Esophagus muscularis mucosa (tissue), 4 donors: ENCODE measurements around the gene TNRC6C. TPM values are rescaled to one million over a fixed set of nuclear protein-coding genes. Genes with fewer than 3 reads are reported as not detected.

Source experiments
- DNase-seq: peaks from one replicate; pipeline ENCODE4 v3.0.0-alpha.2; 2017; ENCODE audit errors: extremely low spot score
- H3K27ac ChIP-seq, 4 donors: fragments of 200-600 bp; sonication (generic); replicated peaks in 1 of 4; 1 replicate in 3 of 4; 2 replicates in 1 of 4; pipeline ENCODE4 v1.5.1; 2016 to 2019; ENCODE audit warnings: mild to moderate bottlenecking in 1 of 4
- H3K27me3 ChIP-seq, 4 donors: fragments of 200-600 bp; sonication (generic); one replicate each; pipeline versions ENCODE4 v1.5.1 to v1.6.0; 2016 to 2019
- H3K36me3 ChIP-seq, 4 donors: fragments of 200-600 bp; sonication (generic); one replicate each; pipeline ENCODE4 v1.5.1; 2016 to 2019
- H3K4me1 ChIP-seq, 4 donors: fragments of 200-600 bp; sonication (generic); one replicate each; pipeline ENCODE4 v1.5.1; 2016 to 2019
- H3K4me3 ChIP-seq, 4 donors: fragments of 200-600 bp; sonication (generic); 1 replicate in 2 of 4; 2 replicates in 2 of 4; pipeline ENCODE4 v1.5.1; 2016 to 2019; ENCODE audit warnings: mild to moderate bottlenecking in 4 of 4, moderate library complexity in 1 of 4
- H3K9me3 ChIP-seq, 4 donors: fragments of 200-600 bp; sonication (generic); 1 replicate in 3 of 4; 2 replicates in 1 of 4; pipeline ENCODE4 v1.5.1; 2016 to 2019
- EP300 ChIP-seq: sonication (generic); formaldehyde crosslinking; IDR thresholded peaks from one replicate; pipeline ENCODE4 v1.6.1; 2017; ENCODE audit warnings: antibody characterized with exemption
- POLR2A ChIP-seq: fragments of 450-650 bp; IDR thresholded peaks from one replicate; pipeline ENCODE4 v1.6.1; 2017; ENCODE audit warnings: antibody characterized with exemption, moderate library complexity, mild to moderate bottlenecking, low read depth
- POLR2AphosphoS5 ChIP-seq, 2 donors: sonication (generic); formaldehyde crosslinking; IDR thresholded peaks; one replicate each; pipeline ENCODE4 v1.6.1; 2017; ENCODE audit warnings: antibody characterized with exemption in 2 of 2
- WGBS: methylation state at CpG from one replicate; pipeline ENCODE4 v1.1.5; 2018; 5-methylcytosine and 5-hydroxymethylcytosine counted together
- intact Hi-C: fragments of 100-400 bp; cut with DNase I; formaldehyde crosslinking; loops from one replicate; pipeline ENCODE4 v1.15.1; 2023
- total RNA-seq, 4 donors: library from RNA; depleted of rRNA; stranded (reverse); fragments of >200 nt; gene quantifications; one replicate each; pipeline versions ENCODE4 v1.1.0 to v1.2.1, GENCODE V29; 2016
- TF ChIP-seq, protein P1 (sequence below), 3 experiments: fragments of 200-600 bp in 2 of 3; fragments of 450-650 bp in 1 of 3; sonication (generic) in 2 of 3; IDR thresholded peaks; one replicate each; pipeline ENCODE4 v1.5.1; 2017 to 2019; ENCODE audit warnings: antibody characterized with exemption in 3 of 3, mild to moderate bottlenecking in 2 of 3, moderate library complexity in 1 of 3

Gene TNRC6C
- total RNA-seq, 4 donors from 2014 or later: 21.4 to 31.6 (median 29.0) TPM

GRCh38 chr17:78117027-78117981, 158.8 kb downstream of the TNRC6C start:
- Histone ChIP-seq H3K4me1 (peaks cover 23 to 40% (median 26%) of the 10 kb centered on the region in 4 donors), H3K4me3 (no peak overlapping the region), H3K9me3 (no peaks in the 10 kb centered on the region), H3K27me3 (no peaks in the 10 kb centered on the region), H3K27ac (no peak overlapping the region), H3K36me3 (peaks cover 0 to 60% (median 29%) of the 10 kb centered on the region in 4 donors)
- WGBS: 61% methylated on average over 22 of the region's 41 CpGs
- intact Hi-C loops: no loop called here
- DNase-seq: no peak
- TF ChIP-seq, protein P1, sequence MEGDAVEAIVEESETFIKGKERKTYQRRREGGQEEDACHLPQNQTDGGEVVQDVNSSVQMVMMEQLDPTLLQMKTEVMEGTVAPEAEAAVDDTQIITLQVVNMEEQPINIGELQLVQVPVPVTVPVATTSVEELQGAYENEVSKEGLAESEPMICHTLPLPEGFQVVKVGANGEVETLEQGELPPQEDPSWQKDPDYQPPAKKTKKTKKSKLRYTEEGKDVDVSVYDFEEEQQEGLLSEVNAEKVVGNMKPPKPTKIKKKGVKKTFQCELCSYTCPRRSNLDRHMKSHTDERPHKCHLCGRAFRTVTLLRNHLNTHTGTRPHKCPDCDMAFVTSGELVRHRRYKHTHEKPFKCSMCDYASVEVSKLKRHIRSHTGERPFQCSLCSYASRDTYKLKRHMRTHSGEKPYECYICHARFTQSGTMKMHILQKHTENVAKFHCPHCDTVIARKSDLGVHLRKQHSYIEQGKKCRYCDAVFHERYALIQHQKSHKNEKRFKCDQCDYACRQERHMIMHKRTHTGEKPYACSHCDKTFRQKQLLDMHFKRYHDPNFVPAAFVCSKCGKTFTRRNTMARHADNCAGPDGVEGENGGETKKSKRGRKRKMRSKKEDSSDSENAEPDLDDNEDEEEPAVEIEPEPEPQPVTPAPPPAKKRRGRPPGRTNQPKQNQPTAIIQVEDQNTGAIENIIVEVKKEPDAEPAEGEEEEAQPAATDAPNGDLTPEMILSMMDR (IDR thresholded peaks at IDR 0.05): peak; percentile 21 to 39 (median 24)
- TF ChIP-seq POLR2AphosphoS5 (IDR thresholded peaks at IDR 0.05): no peak

GRCh38 chr17:78118801-78119241, 160.3 kb downstream of the TNRC6C start:
- no peak for TF ChIP-seq POLR2AphosphoS5 (IDR thresholded peaks at IDR 0.05)
- no peak for TF ChIP-seq EP300
- TF ChIP-seq, protein P1 (IDR thresholded peaks at IDR 0.05): no peak
- intact Hi-C loops: no loop called here
- Histone ChIP-seq H3K4me1 (peaks cover 13 to 25% (median 15%) of the 10 kb centered on the region in 4 donors), H3K27ac (no peak overlapping the region), H3K27me3 (no peaks in the 10 kb centered on the region), H3K9me3 (no peaks in the 10 kb centered on the region), H3K36me3 (peaks cover 0 to 69% (median 39%) of the 10 kb centered on the region in 4 donors), H3K4me3 (no peak overlapping the region)
- no peak for DNase-seq
- WGBS: no CpG with 5 or more reads among the region's 14 CpGs

DNA sequence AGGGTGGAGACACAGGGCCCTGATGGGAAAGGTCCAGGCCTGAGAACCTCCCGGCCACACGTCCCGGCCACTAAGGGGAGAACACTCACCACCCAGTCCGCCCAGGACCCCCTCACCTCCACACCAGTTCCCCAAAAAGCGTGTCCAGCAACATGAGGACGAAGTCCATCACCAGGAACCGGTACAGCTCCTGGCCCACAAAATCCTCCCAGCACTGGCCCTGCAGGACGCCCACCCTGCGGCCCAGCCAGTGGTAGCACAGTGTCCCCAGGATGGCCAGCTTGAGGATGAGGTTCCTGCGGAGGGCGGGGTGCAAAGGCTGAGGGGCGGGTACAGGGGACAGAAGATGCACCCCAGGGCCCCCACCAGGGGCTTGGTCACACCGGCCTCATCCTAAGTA, 162.0 kb downstream of the TNRC6C start:
- Histone ChIP-seq H3K4me1 (peaks cover 20 to 26% (median 24%) of the 10 kb centered on the region in 4 donors), H3K27ac (no peak overlapping the region), H3K4me3 (no peak overlapping the region), H3K9me3 (no peaks in the 10 kb centered on the region), H3K27me3 (no peaks in the 10 kb centered on the region), H3K36me3 (peaks cover 0 to 86% (median 55%) of the 10 kb centered on the region in 4 donors)
- TF ChIP-seq POLR2A (no peak), EP300 (no peak), POLR2AphosphoS5 (IDR thresholded peaks at IDR 0.05) (no peak)
- TF ChIP-seq, protein P1 (IDR thresholded peaks at IDR 0.05): no peak
- DNase-seq: no peak
- intact Hi-C loops: no loop called here
- 93% methylated on average over 11 of the region's 13 CpGs for WGBS

GRCh38 chr17:78120971-78121800, 162.7 kb downstream of the TNRC6C start:
- no peak overlapping the region for H3K27ac ChIP-seq
- peaks cover 27 to 32% (median 31%) of the 10 kb centered on the region in 4 donors for H3K4me1 ChIP-seq
- DNase-seq: no peak
- TF ChIP-seq, protein P1 (IDR thresholded peaks at IDR 0.05): no peak
- H3K27me3 ChIP-seq: no peaks in the 10 kb centered on the region
- intact Hi-C loops: no loop called here
- H3K9me3 ChIP-seq: no peaks in the 10 kb centered on the region
- 89% methylated on average over 29 of the region's 35 CpGs for WGBS
- H3K36me3 ChIP-seq: peaks cover 0 to 92% (median 59%) of the 10 kb centered on the region in 4 donors
- no peak overlapping the region for H3K4me3 ChIP-seq
